Muscle layer of colon (tissue), 2 donors: Measurements from ENCODE around the gene MRM3.
"Not testable (repeated sequence)": the region's sequence is repeated elsewhere in the genome, so short reads cannot be mapped to it uniquely, and the experiment has no call there.

ENCODE experiments used
- H3K27ac ChIP-seq: one replicate; pipeline ENCODE4 v1.7.0; 2013; ENCODE audit warnings: low read depth, mild to moderate bottlenecking, low read length, moderate library complexity
- H3K27me3 ChIP-seq, 2 donors: one replicate each; pipeline ENCODE4 v1.7.0; 2013; ENCODE audit warnings: low read length in 2 of 2, mild to moderate bottlenecking in 2 of 2; ENCODE audit not compliant: insufficient read depth in 2 of 2, control insufficient read depth in 1 of 2
- H3K36me3 ChIP-seq: one replicate; pipeline ENCODE4 v1.7.0; 2013; ENCODE audit warnings: mild to moderate bottlenecking, low read length; ENCODE audit not compliant: insufficient read depth
- H3K4me1 ChIP-seq: one replicate; pipeline ENCODE4 v1.7.0; 2013; ENCODE audit warnings: mild to moderate bottlenecking, low read length; ENCODE audit not compliant: insufficient read depth
- H3K4me3 ChIP-seq, 2 donors: one replicate each; pipeline ENCODE4 v1.7.0; 2013; ENCODE audit warnings: low read length in 2 of 2, low read depth in 1 of 2, mild to moderate bottlenecking in 1 of 2, moderate library complexity in 1 of 2
- H3K9ac ChIP-seq: one replicate; pipeline ENCODE4 v1.7.0; 2013; ENCODE audit warnings: low read length
- H3K9me3 ChIP-seq: one replicate; pipeline ENCODE4 v1.7.0; 2013; ENCODE audit warnings: mild to moderate bottlenecking, low read length
- donor health status: abdominal sarcoma.
- donor health status: Adenocarcinoma of cecum.

MRM3 gene

DNA sequence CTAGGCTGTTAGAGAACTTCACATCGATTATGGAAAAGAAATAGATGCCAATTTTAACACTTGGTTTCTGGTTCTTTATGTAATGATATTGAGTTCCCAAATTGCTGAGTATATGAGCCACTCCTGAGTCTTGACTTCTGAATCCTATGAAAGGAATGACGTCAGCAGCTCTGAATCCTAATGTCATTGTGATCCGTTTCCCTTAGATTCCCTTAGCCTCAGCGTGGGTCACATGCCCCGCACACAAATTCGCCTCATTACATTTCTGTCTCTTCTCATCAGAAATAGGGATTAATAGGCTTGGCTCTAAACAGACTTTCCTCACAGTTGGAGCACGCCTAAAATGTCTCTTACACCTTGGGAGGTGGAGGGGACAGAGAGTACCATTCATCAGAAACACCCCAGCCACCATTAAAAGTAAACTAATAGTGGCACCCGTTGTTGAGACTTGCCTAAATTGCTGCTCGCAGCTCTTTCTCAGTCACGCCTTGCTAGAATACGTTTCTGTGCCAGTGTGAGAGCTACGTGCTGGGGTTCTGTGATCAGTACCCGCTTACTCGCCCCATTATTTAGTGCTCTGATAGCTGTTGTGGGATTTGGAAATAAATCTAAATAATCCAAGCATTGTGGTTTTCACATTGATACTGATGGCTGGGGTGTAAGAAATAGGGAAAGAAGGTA lies 7.1 kb downstream of the MRM3 start:
- Histone ChIP-seq H3K4me1 (peaks cover 8% of the 10 kb centered on the region), H3K27me3 (no peaks in the 10 kb centered on the region), H3K4me3 (no peak overlapping the region), H3K9me3 (no peaks in the 10 kb centered on the region), H3K9ac (no peak overlapping the region), H3K36me3 (peaks cover 32% of the 10 kb centered on the region), H3K27ac (no peak overlapping the region)

DNA sequence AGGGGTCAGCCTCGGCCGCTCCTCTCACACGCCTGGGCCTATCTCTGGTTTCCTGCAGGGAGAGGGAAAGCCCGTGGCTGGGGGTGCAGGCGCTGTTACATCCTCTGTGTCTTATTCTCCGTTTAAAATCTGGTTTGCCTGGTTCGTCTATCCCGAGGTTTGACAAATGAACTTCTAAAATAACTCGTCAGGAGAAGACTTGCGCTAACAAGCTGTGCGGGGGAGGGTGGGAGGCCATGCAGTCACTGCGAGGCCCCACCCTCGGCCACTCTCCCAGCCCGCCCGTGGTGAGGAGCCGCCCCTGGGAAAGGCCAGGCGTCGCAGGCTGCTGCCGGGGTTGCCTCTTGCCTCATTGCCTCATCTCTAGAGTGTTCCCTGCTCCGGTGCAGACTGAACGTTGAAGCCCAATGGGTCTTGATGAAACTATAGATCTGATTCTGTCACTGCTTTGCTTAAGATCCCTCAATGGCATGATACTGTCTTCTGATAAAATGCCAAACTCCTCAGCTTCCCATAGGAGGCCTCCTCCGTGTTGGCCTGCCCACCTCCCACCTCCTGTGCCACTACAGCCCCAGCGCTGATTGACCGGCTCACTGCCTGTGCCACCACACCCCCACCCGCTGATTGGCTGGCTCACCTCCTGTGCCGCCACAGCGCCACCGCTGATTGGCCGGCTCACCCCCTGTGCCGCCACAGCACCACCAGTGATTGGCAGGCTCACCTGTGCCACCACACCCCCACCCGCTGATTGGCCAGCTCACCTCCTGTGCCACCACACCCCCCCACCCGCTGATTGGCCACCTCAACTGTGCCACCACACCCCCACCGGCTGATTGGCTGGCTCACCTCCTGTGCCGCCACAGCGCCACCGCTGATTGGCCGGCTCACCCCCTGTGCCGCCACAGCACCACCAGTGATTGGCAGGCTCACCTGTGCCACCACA lies 8.0 kb downstream of the MRM3 start:
- H3K4me3 ChIP-seq, H3K9me3 ChIP-seq, H3K27me3 ChIP-seq, H3K27ac ChIP-seq, H3K9ac ChIP-seq: not testable (repeated sequence)
- Histone ChIP-seq H3K36me3 (peaks cover 32% of the 10 kb centered on the region), H3K4me1 (peaks cover 16% of the 10 kb centered on the region)

DNA sequence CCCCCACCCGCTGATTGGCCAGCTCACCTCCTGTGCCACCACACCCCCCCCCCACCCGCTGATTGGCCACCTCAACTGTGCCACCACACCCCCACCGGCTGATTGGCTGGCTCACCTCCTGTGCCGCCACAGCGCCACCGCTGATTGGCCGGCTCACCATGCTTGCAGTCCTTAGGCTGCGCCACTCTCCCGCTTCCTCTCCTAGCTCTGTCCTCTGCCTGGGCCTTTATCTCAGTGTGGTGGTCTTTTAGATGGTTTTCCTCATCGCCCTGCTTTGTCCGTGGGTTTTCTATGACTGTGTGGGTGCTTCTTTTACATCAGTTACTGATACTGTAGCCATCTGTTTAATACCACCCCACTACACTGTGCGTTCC lies 8.7 kb downstream of the MRM3 start:
- H3K27ac ChIP-seq, H3K4me3 ChIP-seq, H3K9ac ChIP-seq, H3K9me3 ChIP-seq, H3K27me3 ChIP-seq: not testable (repeated sequence)
- peaks cover 21% of the 10 kb centered on the region for H3K4me1 ChIP-seq
- H3K36me3 ChIP-seq, result peaks cover 34% of the 10 kb centered on the region

DNA sequence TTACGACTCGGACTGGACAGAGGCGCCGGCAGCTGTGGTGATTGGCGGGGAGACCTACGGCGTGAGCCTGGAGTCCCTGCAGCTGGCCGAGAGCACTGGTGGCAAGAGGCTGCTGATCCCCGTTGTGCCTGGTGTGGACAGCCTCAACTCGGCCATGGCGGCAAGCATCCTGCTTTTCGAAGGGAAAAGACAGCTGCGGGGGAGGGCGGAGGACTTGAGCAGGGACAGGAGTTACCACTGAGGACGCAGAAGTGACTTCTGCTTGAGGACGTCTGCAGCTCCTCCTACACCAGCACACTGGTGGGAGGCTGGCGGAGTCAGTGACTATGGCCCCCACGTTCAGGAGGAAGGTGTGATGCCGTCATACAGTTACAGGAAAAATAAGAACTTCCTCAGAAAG lies 9.7 kb downstream of the MRM3 start:
- no peaks in the 10 kb centered on the region for H3K27me3 ChIP-seq
- H3K4me3 ChIP-seq, result no peak overlapping the region
- peaks cover 36% of the 10 kb centered on the region for H3K36me3 ChIP-seq
- H3K9me3 ChIP-seq, result no peaks in the 10 kb centered on the region
- H3K27ac ChIP-seq, result no peak overlapping the region
- H3K4me1 ChIP-seq, result peaks cover 21% of the 10 kb centered on the region
- H3K9ac ChIP-seq, result no peak overlapping the region

DNA sequence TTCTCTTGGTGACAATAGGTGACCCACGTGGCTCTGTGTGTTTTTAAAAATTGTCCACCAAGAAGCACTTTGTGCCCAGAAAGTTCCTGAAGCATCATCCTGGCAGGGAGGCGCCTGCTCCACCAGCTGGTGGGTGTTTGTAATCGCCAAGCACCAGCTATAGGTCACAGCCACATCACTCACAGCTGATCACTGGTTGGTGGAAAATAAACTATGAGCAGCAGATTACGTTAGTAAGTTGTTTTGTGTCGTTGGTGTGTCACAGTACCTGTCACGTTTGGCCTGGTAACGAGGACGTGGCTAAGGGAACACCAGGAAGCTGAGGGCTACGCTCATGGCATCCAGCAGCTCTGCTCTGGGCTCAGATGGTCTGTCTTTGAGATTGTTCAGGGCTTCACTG lies 10.1 kb downstream of the MRM3 start:
- Histone ChIP-seq H3K27me3 (no peaks in the 10 kb centered on the region), H3K9ac (no peak overlapping the region), H3K36me3 (peaks cover 36% of the 10 kb centered on the region), H3K9me3 (no peaks in the 10 kb centered on the region), H3K4me1 (peaks cover 21% of the 10 kb centered on the region), H3K4me3 (no peak overlapping the region), H3K27ac (no peak overlapping the region)

DNA sequence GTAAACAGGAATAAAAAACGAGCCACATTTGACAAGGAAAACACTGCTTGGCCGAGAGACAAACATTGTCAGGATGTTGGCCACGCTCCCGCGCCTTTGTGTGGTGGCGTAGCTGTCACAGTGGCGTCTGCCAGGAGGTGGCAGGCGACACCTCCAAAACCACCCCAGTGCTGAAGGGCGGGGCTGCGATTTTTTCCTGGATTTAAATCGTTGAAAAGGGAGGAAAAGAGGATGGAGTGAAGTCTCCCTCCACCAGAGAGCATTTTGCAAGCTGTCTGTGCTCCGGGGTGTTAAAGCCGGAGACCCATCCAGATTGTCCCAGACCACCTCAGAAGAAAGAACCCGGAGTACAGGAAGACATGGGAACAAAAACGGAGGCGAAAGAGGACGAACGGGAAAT lies 12.7 kb downstream of the MRM3 start:
- H3K27ac ChIP-seq, result peak overlapping the region; percentile 36
- no peaks in the 10 kb centered on the region for H3K9me3 ChIP-seq
- no peaks in the 10 kb centered on the region for H3K27me3 ChIP-seq
- peaks cover 25% of the 10 kb centered on the region for H3K36me3 ChIP-seq
- peaks cover 21% of the 10 kb centered on the region for H3K4me1 ChIP-seq
- peak overlapping the region in 1 of 2 donors; percentile 18 for H3K4me3 ChIP-seq
- no peak overlapping the region for H3K9ac ChIP-seq

DNA sequence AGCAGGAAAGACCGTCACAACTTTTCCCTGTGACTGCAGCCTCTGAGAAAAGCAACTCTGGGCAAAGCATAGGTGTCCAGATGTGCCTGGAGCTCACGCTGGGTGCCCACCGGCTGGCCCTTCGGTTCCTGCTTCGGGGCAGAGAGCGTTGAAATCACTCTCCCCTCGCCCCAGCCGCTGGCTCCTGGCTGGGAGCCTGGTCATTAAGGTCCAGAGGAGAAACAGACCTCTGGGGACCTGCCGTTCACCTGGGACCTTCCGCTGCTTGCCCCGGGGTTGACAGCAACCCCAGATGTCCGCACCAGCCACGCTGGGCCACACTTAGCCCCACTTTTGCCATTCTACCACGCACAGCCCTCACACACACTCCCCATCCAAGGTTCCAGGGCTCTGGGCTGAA lies 13.1 kb downstream of the MRM3 start:
- no peaks in the 10 kb centered on the region for H3K27me3 ChIP-seq
- H3K9ac ChIP-seq, result no peak overlapping the region
- H3K9me3 ChIP-seq, result no peaks in the 10 kb centered on the region
- H3K4me1 ChIP-seq, result peaks cover 21% of the 10 kb centered on the region
- H3K4me3 ChIP-seq, result peak overlapping the region in 1 of 2 donors; percentile 18
- H3K27ac ChIP-seq, result peak overlapping the region; percentile 36
- peaks cover 28% of the 10 kb centered on the region for H3K36me3 ChIP-seq

DNA sequence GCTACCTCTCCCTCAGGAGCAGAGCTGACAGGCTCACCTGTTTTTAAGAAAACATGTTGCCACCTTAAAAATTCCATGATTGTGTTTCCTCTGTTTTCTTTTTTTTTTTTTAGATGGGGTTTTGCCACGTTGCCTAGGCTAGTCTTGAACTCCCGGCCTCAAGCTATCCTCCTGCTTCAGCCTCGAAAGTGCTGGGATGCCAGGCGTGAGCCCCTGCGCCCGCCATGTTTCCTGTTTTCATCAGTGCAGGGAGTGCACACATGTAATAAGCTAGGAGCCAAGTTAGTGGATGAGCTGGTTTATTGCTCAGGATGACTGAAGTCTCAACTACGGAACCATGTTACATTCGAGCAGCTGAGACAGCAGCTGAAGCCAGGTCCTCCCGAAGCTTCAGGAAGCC lies 13.6 kb downstream of the MRM3 start:
- H3K9me3 ChIP-seq, result no peaks in the 10 kb centered on the region
- no peaks in the 10 kb centered on the region for H3K27me3 ChIP-seq
- H3K27ac ChIP-seq, result peak overlapping the region; percentile 36
- peaks cover 21% of the 10 kb centered on the region for H3K4me1 ChIP-seq
- H3K4me3 ChIP-seq, result no peak overlapping the region
- H3K9ac ChIP-seq, result no peak overlapping the region
- peaks cover 32% of the 10 kb centered on the region for H3K36me3 ChIP-seq

DNA sequence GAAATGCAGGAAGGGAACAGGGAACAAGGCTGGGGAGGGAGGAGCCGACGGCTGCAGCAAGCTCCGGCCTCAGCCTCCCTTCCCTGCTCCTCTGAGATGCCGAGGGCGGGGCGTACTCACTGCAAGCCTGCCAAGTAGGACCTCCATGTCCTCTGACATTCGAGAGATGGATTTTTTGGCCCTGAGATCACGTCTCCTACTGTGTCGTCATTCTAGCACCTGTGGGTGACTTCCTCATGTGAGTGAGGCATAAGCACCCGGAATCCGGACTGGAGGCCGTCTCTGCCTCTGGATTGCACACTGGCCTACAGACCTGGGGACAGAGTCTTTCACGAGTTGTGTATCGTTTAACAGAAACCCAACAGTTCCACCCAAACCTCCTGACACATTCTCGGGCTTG lies 14.5 kb downstream of the MRM3 start:
- Histone ChIP-seq H3K4me1 (peaks cover 21% of the 10 kb centered on the region), H3K36me3 (peaks cover 28% of the 10 kb centered on the region), H3K9ac (no peak overlapping the region), H3K9me3 (no peaks in the 10 kb centered on the region), H3K27me3 (no peaks in the 10 kb centered on the region), H3K4me3 (no peak overlapping the region), H3K27ac (peak overlapping the region; percentile 8)

DNA sequence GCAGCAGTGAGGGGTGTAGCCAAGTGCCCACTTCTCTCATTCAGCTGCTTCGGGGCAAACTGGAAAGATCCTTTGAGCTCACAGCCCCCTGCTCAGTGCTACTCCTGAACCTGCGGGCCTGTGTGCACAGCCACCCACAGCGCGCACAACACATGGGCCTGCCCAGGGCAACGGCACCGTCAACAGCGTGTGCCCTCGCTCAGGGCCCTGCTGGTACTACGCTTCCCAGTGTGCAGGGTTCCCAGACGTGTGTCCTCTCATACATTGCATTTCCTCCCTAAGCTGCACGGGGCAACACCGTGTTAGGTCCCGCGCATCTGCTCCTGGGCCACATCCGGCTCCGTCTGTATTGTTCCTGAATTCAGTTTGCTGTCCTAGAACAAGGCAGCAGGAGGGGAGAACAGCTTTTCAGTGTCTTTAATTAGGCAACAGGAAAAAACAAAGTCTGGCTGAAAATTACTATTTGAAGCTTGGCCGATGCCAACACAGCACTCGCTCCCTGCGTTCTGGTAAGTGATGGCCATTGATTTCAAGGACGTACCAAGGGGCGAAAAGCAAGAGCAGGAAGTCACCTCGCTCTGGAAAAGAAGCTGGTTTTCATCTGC lies 15.2 kb downstream of the MRM3 start:
- H3K4me1 ChIP-seq, result peaks cover 21% of the 10 kb centered on the region
- H3K9ac ChIP-seq, result no peak overlapping the region
- H3K27ac ChIP-seq, result no peak overlapping the region
- H3K4me3 ChIP-seq, result no peak overlapping the region
- H3K36me3 ChIP-seq, result peaks cover 23% of the 10 kb centered on the region
- H3K27me3 ChIP-seq, result no peaks in the 10 kb centered on the region
- no peaks in the 10 kb centered on the region for H3K9me3 ChIP-seq

DNA sequence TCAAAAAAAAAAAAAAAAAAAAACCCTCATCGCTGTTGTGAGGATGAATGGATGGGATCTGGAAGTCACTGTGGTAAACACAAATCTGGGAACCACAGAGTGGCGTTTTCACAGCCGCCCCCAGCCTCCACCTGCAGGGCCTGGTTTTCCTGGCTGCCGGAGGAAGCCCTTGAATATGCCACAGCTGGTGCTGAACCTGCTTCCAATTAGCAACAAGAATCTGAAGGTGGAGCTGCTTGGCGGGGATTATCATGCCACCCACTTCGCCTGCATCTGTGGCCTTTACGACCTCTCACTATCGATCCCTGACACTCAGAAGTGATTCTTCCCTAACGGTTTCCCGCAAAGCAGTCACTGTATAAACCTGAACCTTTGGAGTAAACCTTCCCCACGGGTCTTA lies 16.1 kb downstream of the MRM3 start:
- Histone ChIP-seq H3K27me3 (no peaks in the 10 kb centered on the region), H3K4me3 (no peak overlapping the region), H3K9me3 (no peaks in the 10 kb centered on the region), H3K4me1 (peaks cover 21% of the 10 kb centered on the region), H3K36me3 (peaks cover 24% of the 10 kb centered on the region), H3K27ac (peak overlapping the region; percentile 14), H3K9ac (no peak overlapping the region)
